Measurements from ENCODE around the gene TBX4.

DNA sequence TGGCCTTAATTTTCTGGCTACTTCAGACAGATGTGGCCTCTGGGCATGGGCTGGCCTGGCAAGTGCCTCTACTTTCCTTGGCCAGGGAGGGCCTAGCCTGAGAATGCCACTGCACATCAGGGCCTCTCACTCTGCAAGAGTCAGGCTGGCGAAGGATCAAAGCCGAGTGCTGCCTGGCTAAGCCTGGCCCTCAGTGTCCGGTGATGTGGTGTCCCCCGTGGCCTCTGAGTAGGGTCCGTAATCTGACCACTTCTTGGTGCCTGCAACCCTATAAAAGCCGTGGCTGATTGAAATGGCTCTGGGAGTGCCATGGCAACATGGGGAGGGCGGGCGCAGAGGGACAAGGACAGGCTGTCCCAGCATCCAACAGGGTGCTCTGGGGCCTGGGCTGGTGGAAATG, 30.2 kb downstream of the TBX4 start:
- TF ChIP-seq BHLHE40 (IDR thresholded peaks at IDR 0.05; ENCODE audit: low read depth, low read length): no peak
- no peak for TF ChIP-seq RFX5 (IDR thresholded peaks at IDR 0.05)
- TF ChIP-seq, protein P1, sequence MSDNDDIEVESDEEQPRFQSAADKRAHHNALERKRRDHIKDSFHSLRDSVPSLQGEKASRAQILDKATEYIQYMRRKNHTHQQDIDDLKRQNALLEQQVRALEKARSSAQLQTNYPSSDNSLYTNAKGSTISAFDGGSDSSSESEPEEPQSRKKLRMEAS (IDR thresholded peaks at IDR 0.05): no peak

Measured in A549 (cell line).